Measurements from ENCODE around the gene MICOS13.
"Not testable (repeated sequence)": the region's sequence is repeated elsewhere in the genome, so short reads cannot be mapped to it uniquely, and the experiment has no call there.

The MICOS13 gene

GRCh38 chr19:5700455-5701092 is 20.3 kb upstream of the MICOS13 start:
- no peak for DNase-seq (ENCODE audit: low read depth)

- no peak for DNase-seq (ENCODE audit: low read depth)
Observed at GRCh38 chr19:5698635-5699422, 18.5 kb upstream of the MICOS13 start.

- DNase-seq (ENCODE audit: low read depth) = no peak
Observed at GRCh38 chr19:5697890-5698634, 17.7 kb upstream of the MICOS13 start.

GRCh38 chr19:5697022-5697889 is 16.9 kb upstream of the MICOS13 start:
- DNase-seq (ENCODE audit: low read depth) = no peak

GRCh38 chr19:5696196-5697021 is 16.1 kb upstream of the MICOS13 start:
- no peak for DNase-seq (ENCODE audit: low read depth)

GRCh38 chr19:5695649-5696195 is 15.4 kb upstream of the MICOS13 start:
- DNase-seq (ENCODE audit: low read depth) = no peak

- DNase-seq (ENCODE audit: low read depth) = no peak
Observed at GRCh38 chr19:5694956-5695648, 14.8 kb upstream of the MICOS13 start.

GRCh38 chr19:5694167-5694955 is 14.0 kb upstream of the MICOS13 start:
- no peak for DNase-seq (ENCODE audit: low read depth)

- DNase-seq (ENCODE audit: low read depth) = no peak
Observed at GRCh38 chr19:5693195-5694166, 13.2 kb upstream of the MICOS13 start.

GRCh38 chr19:5692723-5693194 is 12.4 kb upstream of the MICOS13 start:
- no peak for DNase-seq (ENCODE audit: low read depth)

- DNase-seq (ENCODE audit: low read depth) = no peak
Observed at GRCh38 chr19:5691822-5692722, 11.8 kb upstream of the MICOS13 start.

GRCh38 chr19:5690955-5691821 is 10.9 kb upstream of the MICOS13 start:
- peak; percentile 57 for DNase-seq (ENCODE audit: low read depth)

- DNase-seq (ENCODE audit: low read depth) = peak; percentile 98
Observed at GRCh38 chr19:5690125-5690954, 10.0 kb upstream of the MICOS13 start, which contains the start of gene RPL36. Gene RPL36 (plus strand): TSS chr19:5690295. CDS start chr19:5690508, 213 bp downstream.

GRCh38 chr19:5688262-5688881 is 8.1 kb upstream of the MICOS13 start:
- DNase-seq (ENCODE audit: low read depth) = not testable (repeated sequence)

Measured in stimulated activated CD8-positive, alpha-beta memory T cell treated with anti-CD3 and anti-CD28 coated beads, Interleukin-4, amount 100 ng/mL, for 24 hours (primary cell).